ENCODE results near the gene LIN54.
A peak's percentile ranks its signal among the peaks of the same experiment; 100 is the strongest.

The LIN54 gene

GRCh38 chr4:82900411-82901182 is 110.0 kb downstream of the LIN54 start, which contains the start of gene THAP9:
Gene THAP9, plus strand, starts transcription at chr4:82900735. Its CDS starts 68 bp downstream, at chr4:82900803.
- H3K4me3 Mint-ChIP-seq: no peak within 1 kb of the TSS
- H3K4me1 Mint-ChIP-seq: peaks cover 15% of the 10 kb centered on the region
- H3K9me3 Mint-ChIP-seq: no peaks in the 10 kb centered on the region
- peak; percentile 93 to 96 for DNase-seq (ENCODE audit: low spot score in 2 of 2)
- peak; percentile 82 for ATAC-seq (ENCODE audit: low read depth)
- H3K27me3 Mint-ChIP-seq: no peaks in the 10 kb centered on the region
- peaks cover 4% of the 10 kb centered on the region for H3K36me3 Mint-ChIP-seq
- H3K27ac Mint-ChIP-seq: no peak within 1 kb of the TSS

- H3K36me3 Mint-ChIP-seq: peaks cover 4% of the 10 kb centered on the region
- no peaks in the 10 kb centered on the region for H3K9me3 Mint-ChIP-seq
- DNase-seq (ENCODE audit: low spot score in 2 of 2): no peak
- H3K27ac Mint-ChIP-seq: no peak overlapping the region
- H3K4me3 Mint-ChIP-seq: no peak overlapping the region
- no peaks in the 10 kb centered on the region for H3K27me3 Mint-ChIP-seq
- ATAC-seq (ENCODE audit: low read depth): no peak
- H3K4me1 Mint-ChIP-seq: peaks cover 12% of the 10 kb centered on the region
These were observed 110.6 kb downstream of the LIN54 start for GRCh38 chr4:82900066-82900410.

DNA sequence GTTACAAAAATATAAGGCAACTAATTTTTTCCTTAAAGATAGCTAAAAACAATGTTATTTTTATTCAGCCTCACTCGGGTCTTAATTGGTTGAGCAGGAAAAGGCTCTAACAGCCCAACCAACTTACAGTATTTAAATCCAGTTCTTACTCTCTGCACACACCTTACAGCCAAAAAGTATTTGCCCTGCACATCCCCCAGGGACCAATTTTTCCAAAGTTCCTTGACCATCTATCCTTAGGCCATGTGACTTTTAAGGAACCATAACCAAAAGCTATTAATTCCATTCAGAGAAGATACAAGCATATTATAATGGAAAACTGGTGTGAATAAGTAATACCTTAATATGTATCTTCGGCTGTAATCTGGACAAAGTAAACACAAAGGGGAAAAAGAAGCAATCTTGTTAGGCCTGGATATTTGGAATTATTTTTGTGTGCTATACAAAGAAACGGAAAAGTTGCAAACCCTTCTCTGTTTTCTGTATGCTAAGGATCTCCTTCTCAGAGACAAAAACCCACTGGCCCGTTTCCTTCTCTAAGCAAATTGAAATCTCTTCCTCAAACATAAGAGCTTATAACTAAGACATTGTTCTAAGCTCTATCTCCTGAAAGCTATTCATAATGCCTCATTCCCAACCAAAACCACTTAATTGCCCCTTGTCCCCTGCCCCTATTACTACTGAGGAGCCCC is 111.1 kb downstream of the LIN54 start:
- Mint-ChIP-seq H3K4me3 (no peak overlapping the region), H3K27me3 (no peaks in the 10 kb centered on the region), H3K9me3 (no peaks in the 10 kb centered on the region), H3K4me1 (peaks cover 12% of the 10 kb centered on the region), H3K36me3 (peaks cover 6% of the 10 kb centered on the region), H3K27ac (no peak overlapping the region)
- DNase-seq (ENCODE audit: low spot score in 2 of 2) (no peak), ATAC-seq (ENCODE audit: low read depth) (no peak)

- peaks cover 12% of the 10 kb centered on the region for H3K4me1 Mint-ChIP-seq
- peak overlapping the region; percentile 38 for H3K27ac Mint-ChIP-seq
- no peaks in the 10 kb centered on the region for H3K27me3 Mint-ChIP-seq
- H3K36me3 Mint-ChIP-seq: peaks cover 13% of the 10 kb centered on the region
- DNase-seq (ENCODE audit: low spot score in 2 of 2): no peak
- H3K4me3 Mint-ChIP-seq: peak overlapping the region; percentile 52
- no peaks in the 10 kb centered on the region for H3K9me3 Mint-ChIP-seq
- ATAC-seq (ENCODE audit: low read depth): no peak
These were observed 112.0 kb downstream of the LIN54 start for GRCh38 chr4:82898322-82899243.

DNA sequence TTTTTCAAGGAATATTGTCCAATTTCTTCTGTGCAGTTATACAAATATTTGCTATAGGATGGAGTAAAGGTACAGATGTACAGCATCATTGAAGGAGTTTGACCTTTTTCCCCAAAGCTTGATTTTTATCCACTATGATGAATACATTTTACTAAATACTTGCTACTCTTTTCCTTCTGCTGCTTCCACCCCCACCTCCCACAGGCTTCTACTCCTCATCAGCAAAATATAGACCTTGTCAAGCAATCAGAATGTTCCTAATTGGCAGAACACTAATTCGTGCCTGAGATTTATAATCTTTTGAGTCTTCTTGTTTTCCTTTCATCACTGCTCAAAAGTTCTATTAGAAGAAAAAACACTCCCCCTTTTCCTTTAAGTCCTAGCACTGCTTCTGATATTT is 113.9 kb downstream of the LIN54 start:
- H3K27ac Mint-ChIP-seq: no peak overlapping the region
- no peak overlapping the region for H3K4me3 Mint-ChIP-seq
- H3K4me1 Mint-ChIP-seq: peaks cover 19% of the 10 kb centered on the region
- peaks cover 13% of the 10 kb centered on the region for H3K36me3 Mint-ChIP-seq
- no peaks in the 10 kb centered on the region for H3K9me3 Mint-ChIP-seq
- no peaks in the 10 kb centered on the region for H3K27me3 Mint-ChIP-seq
- no peak for ATAC-seq (ENCODE audit: low read depth)
- DNase-seq (ENCODE audit: low spot score in 2 of 2): no peak

DNA sequence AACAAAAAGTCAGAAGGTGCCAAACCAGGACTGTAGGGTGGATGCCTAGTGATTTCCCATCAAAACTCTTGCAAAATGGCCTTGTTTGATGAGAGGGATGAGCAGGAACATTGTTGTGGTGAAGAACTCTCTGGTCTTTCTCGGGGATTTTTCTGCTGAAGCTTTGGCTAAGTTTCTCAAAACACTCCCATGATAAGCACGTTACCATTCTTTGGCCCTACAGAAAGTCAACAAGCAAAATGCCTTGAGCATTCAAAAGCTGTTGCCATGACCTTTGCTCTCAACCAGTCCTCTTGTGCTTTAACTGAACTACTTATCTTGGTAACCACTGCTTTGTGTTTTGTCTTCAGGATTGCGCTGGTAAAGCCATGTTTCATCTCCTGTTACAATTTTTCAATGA is 116.7 kb downstream of the LIN54 start:
- ATAC-seq (ENCODE audit: low read depth) (no peak), DNase-seq (ENCODE audit: low spot score in 2 of 2) (no peak)
- Mint-ChIP-seq H3K4me3 (no peak overlapping the region), H3K27ac (no peak overlapping the region), H3K27me3 (no peaks in the 10 kb centered on the region), H3K9me3 (no peaks in the 10 kb centered on the region), H3K36me3 (peaks cover 13% of the 10 kb centered on the region), H3K4me1 (peaks cover 19% of the 10 kb centered on the region)

- peaks cover 13% of the 10 kb centered on the region for H3K36me3 Mint-ChIP-seq
- H3K9me3 Mint-ChIP-seq: no peaks in the 10 kb centered on the region
- H3K27me3 Mint-ChIP-seq: no peaks in the 10 kb centered on the region
- H3K4me3 Mint-ChIP-seq: no peak overlapping the region
- ATAC-seq (ENCODE audit: low read depth): no peak
- DNase-seq (ENCODE audit: low spot score in 2 of 2): no peak
- H3K4me1 Mint-ChIP-seq: peaks cover 14% of the 10 kb centered on the region
- peak overlapping the region; percentile 96 for H3K27ac Mint-ChIP-seq
These were observed 118.2 kb downstream of the LIN54 start for GRCh38 chr4:82892467-82892802.

- DNase-seq (ENCODE audit: low spot score in 2 of 2) (no peak), ATAC-seq (ENCODE audit: low read depth) (no peak)
- peaks cover 12% of the 10 kb centered on the region for H3K4me1 Mint-ChIP-seq
These were observed 118.7 kb downstream of the LIN54 start for GRCh38 chr4:82891707-82892466.

GRCh38 chr4:82890901-82891706 is 119.5 kb downstream of the LIN54 start, which contains the start of gene SEC31A:
Gene SEC31A, minus strand, starts transcription at chr4:82891153. Its CDS starts 9,217 bp downstream, at chr4:82881936.
- Mint-ChIP-seq H3K9me3 (no peaks in the 10 kb centered on the region), H3K27ac (peak within 1 kb of the TSS; percentile 96), H3K27me3 (no peaks in the 10 kb centered on the region), H3K4me3 (peak within 1 kb of the TSS; percentile 95), H3K4me1 (peaks cover 11% of the 10 kb centered on the region), H3K36me3 (peaks cover 9% of the 10 kb centered on the region)
- peak; percentile 92 to 94 for DNase-seq (ENCODE audit: low spot score in 2 of 2)
- ATAC-seq (ENCODE audit: low read depth): peak; percentile 92

More at GRCh38 chr4:82891707-82892466, 118.7 kb downstream of the LIN54 start:
- Mint-ChIP-seq H3K9me3 (no peaks in the 10 kb centered on the region), H3K27me3 (no peaks in the 10 kb centered on the region), H3K4me3 (peak overlapping the region; percentile 95), H3K36me3 (peaks cover 11% of the 10 kb centered on the region), H3K27ac (peak overlapping the region; percentile 96)

GRCh38 chr4:82890528-82890900 is 120.1 kb downstream of the LIN54 start:
- no peaks in the 10 kb centered on the region for H3K9me3 Mint-ChIP-seq
- peak overlapping the region; percentile 95 for H3K4me3 Mint-ChIP-seq
- H3K27me3 Mint-ChIP-seq: no peaks in the 10 kb centered on the region
- ATAC-seq (ENCODE audit: low read depth) (no peak), DNase-seq (ENCODE audit: low spot score in 2 of 2) (no peak)
- peaks cover 11% of the 10 kb centered on the region for H3K36me3 Mint-ChIP-seq
- H3K4me1 Mint-ChIP-seq: peaks cover 14% of the 10 kb centered on the region
- H3K27ac Mint-ChIP-seq: peak overlapping the region; percentile 96

DNA sequence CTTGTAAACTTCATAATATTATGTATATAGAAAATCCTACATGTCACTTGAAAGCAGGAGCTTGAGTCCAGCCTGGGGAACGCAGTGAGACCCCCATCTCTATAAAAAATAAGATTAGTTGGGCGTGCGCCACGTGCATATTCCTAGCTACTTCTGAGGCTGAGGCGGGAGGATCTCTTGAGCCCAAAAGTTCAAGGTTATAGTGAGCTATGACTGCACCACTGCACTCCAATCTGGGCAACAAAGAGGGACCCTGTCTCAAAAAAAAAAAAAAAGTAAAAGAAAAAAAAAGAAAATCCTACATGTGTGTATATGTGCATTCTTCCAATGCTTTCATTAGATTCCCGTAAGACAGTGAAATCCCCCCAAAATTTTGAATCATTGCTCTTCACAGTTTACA is 121.3 kb downstream of the LIN54 start:
- no peaks in the 10 kb centered on the region for H3K9me3 Mint-ChIP-seq
- DNase-seq (ENCODE audit: low spot score in 2 of 2) (no peak), ATAC-seq (ENCODE audit: low read depth) (no peak)
- H3K36me3 Mint-ChIP-seq: peaks cover 8% of the 10 kb centered on the region
- peak overlapping the region; percentile 95 for H3K4me3 Mint-ChIP-seq
- H3K27ac Mint-ChIP-seq: no peak overlapping the region
- no peaks in the 10 kb centered on the region for H3K27me3 Mint-ChIP-seq
- H3K4me1 Mint-ChIP-seq: peaks cover 20% of the 10 kb centered on the region

GRCh38 chr4:82886147-82886942 is 124.3 kb downstream of the LIN54 start:
- Mint-ChIP-seq H3K4me3 (no peak overlapping the region), H3K36me3 (peaks cover 5% of the 10 kb centered on the region), H3K9me3 (no peaks in the 10 kb centered on the region), H3K27me3 (no peaks in the 10 kb centered on the region), H3K4me1 (peaks cover 15% of the 10 kb centered on the region), H3K27ac (no peak overlapping the region)
- ATAC-seq (ENCODE audit: low read depth): no peak
- DNase-seq (ENCODE audit: low spot score in 2 of 2): no peak

All from memory B cell (primary cell).